HG03565 (cell line): ENCODE results near the gene CARD14.

Experiments used
- ATAC-seq: cut with Tn5 transposase; IDR thresholded peaks from one replicate; pipeline ENCODE4 v1.9.1; 2021; ENCODE audit warnings: mild to moderate bottlenecking, moderate library complexity; ENCODE audit not compliant: unreplicated experiment

CARD14 gene

GRCh38 chr17:80209765-80210164, 39.9 kb downstream of the CARD14 start:
- no peak for ATAC-seq

GRCh38 chr17:80210348-80211108, 40.7 kb downstream of the CARD14 start:
- ATAC-seq, result no peak

GRCh38 chr17:80212109-80212508, 42.3 kb downstream of the CARD14 start:
- no peak for ATAC-seq

GRCh38 chr17:80212511-80212910, 42.7 kb downstream of the CARD14 start:
- ATAC-seq, result no peak

- no peak for ATAC-seq
Measured at GRCh38 chr17:80212962-80213642, 43.3 kb downstream of the CARD14 start.

- no peak for ATAC-seq
Measured at GRCh38 chr17:80213643-80213975, 43.8 kb downstream of the CARD14 start.

- no peak for ATAC-seq
Measured at GRCh38 chr17:80214012-80214877, 44.4 kb downstream of the CARD14 start.

GRCh38 chr17:80214878-80215210, 45.0 kb downstream of the CARD14 start:
- no peak for ATAC-seq

GRCh38 chr17:80216473-80217456, 46.9 kb downstream of the CARD14 start:
- ATAC-seq, result no peak

GRCh38 chr17:80217703-80218362, 48.0 kb downstream of the CARD14 start:
- no peak for ATAC-seq

- no peak for ATAC-seq
Measured at GRCh38 chr17:80218391-80218790, 48.6 kb downstream of the CARD14 start.

GRCh38 chr17:80219013-80219762, 49.4 kb downstream of the CARD14 start:
- ATAC-seq, result peak; percentile 39

- peak; percentile 11 for ATAC-seq
Measured at GRCh38 chr17:80219763-80220053, 49.9 kb downstream of the CARD14 start.

GRCh38 chr17:80220054-80220735, 50.4 kb downstream of the CARD14 start, which contains the start of the genes SGSH and SLC26A11:
SGSH (minus strand) TSS chr17:80220333; CDS start chr17:80220313, 20 bp downstream.
SLC26A11 (plus strand) TSS chr17:80220427; CDS start chr17:80221561, 1,134 bp downstream.
- ATAC-seq, result no peak

- ATAC-seq, result no peak
Measured at GRCh38 chr17:80220736-80221215, 50.9 kb downstream of the CARD14 start.

GRCh38 chr17:80221351-80222105, 51.7 kb downstream of the CARD14 start:
- no peak for ATAC-seq

- no peak for ATAC-seq
Measured at GRCh38 chr17:80222376-80223141, 52.7 kb downstream of the CARD14 start.
